ENCODE data around the gene SAP30L.

Gene SAP30L

GRCh38 chr5:154506716-154507080 lies 60.9 kb downstream of the SAP30L start:
- Histone ChIP-seq H3K18ac (ENCODE audit: low read length) (no peak overlapping the region), H4K8ac (ENCODE audit: low read depth, low read length) (no peak overlapping the region), H3K79me1 (ENCODE audit: low read length) (no peaks in the 10 kb centered on the region), H2BK120ac (ENCODE audit: low read depth, low read length) (no peak overlapping the region), H2AK5ac (ENCODE audit: low read length) (peak overlapping the region; percentile 25), H3K4me1 (ENCODE audit: control insufficient read depth, low read depth, low read length) (no peaks in the 10 kb centered on the region), H3K4me3 (ENCODE audit: low read length) (no peak overlapping the region), H4K5ac (ENCODE audit: low read length) (no peak overlapping the region), H3K27ac (ENCODE audit: low read depth, low read length) (no peak overlapping the region), H3K36me3 (ENCODE audit: control insufficient read depth, insufficient read depth, low read length) (no peaks in the 10 kb centered on the region), H3K9ac (ENCODE audit: low read length) (no peak overlapping the region), H3K79me2 (ENCODE audit: control insufficient read depth, insufficient read depth, low read length) (no peaks in the 10 kb centered on the region), H2BK5ac (ENCODE audit: low read length) (no peak overlapping the region), H3K56ac (ENCODE audit: low read length) (peak overlapping the region; percentile 59), H3K27me3 (ENCODE audit: insufficient read depth, low read length, poor library complexity) (no peaks in the 10 kb centered on the region), H3K4ac (ENCODE audit: low read depth, low read length) (no peak overlapping the region), H2BK15ac (replicated peaks; ENCODE audit: low read depth) (no peak overlapping the region), H3K4me2 (ENCODE audit: low read length) (no peak overlapping the region), H3K23ac (ENCODE audit: low read length) (no peak overlapping the region)
- WGBS (ENCODE audit: extremely low coverage, insufficient coverage, low lambda C conversion rate), result no CpG with 5 or more reads among the region's 11 CpGs
- no peak for DNase-seq

GRCh38 chr5:154508114-154508513 lies 62.3 kb downstream of the SAP30L start:
- Histone ChIP-seq H4K8ac (ENCODE audit: low read depth, low read length) (no peak overlapping the region), H3K4me2 (ENCODE audit: low read length) (no peak overlapping the region), H3K4me1 (ENCODE audit: control insufficient read depth, low read depth, low read length) (peaks cover 2% of the 10 kb centered on the region), H4K5ac (ENCODE audit: low read length) (no peak overlapping the region), H2BK120ac (ENCODE audit: low read depth, low read length) (no peak overlapping the region), H3K79me2 (ENCODE audit: control insufficient read depth, insufficient read depth, low read length) (no peaks in the 10 kb centered on the region), H2AK5ac (ENCODE audit: low read length) (peak overlapping the region; percentile 22), H3K4me3 (ENCODE audit: low read length) (no peak overlapping the region), H3K36me3 (ENCODE audit: control insufficient read depth, insufficient read depth, low read length) (no peaks in the 10 kb centered on the region), H3K79me1 (ENCODE audit: low read length) (no peaks in the 10 kb centered on the region), H3K27me3 (ENCODE audit: insufficient read depth, low read length, poor library complexity) (no peaks in the 10 kb centered on the region), H2BK5ac (ENCODE audit: low read length) (no peak overlapping the region), H3K9ac (ENCODE audit: low read length) (no peak overlapping the region), H3K18ac (ENCODE audit: low read length) (no peak overlapping the region), H3K4ac (ENCODE audit: low read depth, low read length) (no peak overlapping the region), H3K56ac (ENCODE audit: low read length) (no peak overlapping the region), H2BK15ac (replicated peaks; ENCODE audit: low read depth) (no peak overlapping the region), H3K27ac (ENCODE audit: low read depth, low read length) (no peak overlapping the region), H3K23ac (ENCODE audit: low read length) (no peak overlapping the region)
- no peak for DNase-seq
- WGBS (ENCODE audit: extremely low coverage, insufficient coverage, low lambda C conversion rate), result no CpG with 5 or more reads among the region's 2 CpGs

DNA sequence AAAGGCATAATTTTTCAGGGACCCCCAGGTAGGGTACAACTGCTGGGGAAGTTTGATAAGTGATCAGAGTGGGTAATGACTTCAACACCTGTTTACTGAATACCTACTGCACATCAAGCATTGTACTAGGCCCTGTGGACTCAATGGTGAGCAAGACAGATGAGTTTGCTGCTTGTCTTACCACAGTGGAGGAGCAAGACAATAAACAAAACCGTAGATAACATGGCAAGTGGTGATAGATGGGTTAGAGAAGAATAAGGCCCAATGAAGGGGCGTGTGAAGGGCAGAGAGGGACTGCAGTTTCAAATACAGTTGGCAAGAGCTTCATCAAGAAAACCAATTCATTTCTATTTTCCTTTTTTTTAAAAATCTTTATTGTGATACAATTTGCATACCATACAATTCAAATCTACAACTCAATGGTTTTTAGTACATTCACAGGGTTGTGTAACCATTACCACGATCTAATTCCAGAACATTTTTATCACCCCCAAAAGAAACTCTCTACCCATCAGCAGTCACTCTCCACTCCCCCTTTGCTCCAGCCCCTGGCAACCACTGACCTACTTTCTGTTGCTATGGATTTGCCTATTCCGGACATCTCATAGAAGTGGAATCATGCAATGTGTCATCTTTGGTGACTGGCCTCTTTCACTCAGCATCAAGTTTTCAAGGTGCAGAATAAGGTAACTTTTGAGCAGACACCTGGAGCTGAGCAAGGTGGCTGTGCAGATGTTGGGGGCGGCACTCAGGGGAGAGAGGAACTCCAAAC lies 64.2 kb downstream of the SAP30L start:
- Histone ChIP-seq H3K23ac (ENCODE audit: low read length) (no peak overlapping the region), H4K5ac (ENCODE audit: low read length) (no peak overlapping the region), H3K56ac (ENCODE audit: low read length) (no peak overlapping the region), H2BK5ac (ENCODE audit: low read length) (no peak overlapping the region), H3K27me3 (ENCODE audit: insufficient read depth, low read length, poor library complexity) (no peaks in the 10 kb centered on the region), H3K18ac (ENCODE audit: low read length) (no peak overlapping the region), H2BK120ac (ENCODE audit: low read depth, low read length) (no peak overlapping the region), H3K4ac (ENCODE audit: low read depth, low read length) (no peak overlapping the region), H3K9ac (ENCODE audit: low read length) (no peak overlapping the region), H3K79me1 (ENCODE audit: low read length) (no peaks in the 10 kb centered on the region), H3K4me3 (ENCODE audit: low read length) (no peak overlapping the region), H2AK5ac (ENCODE audit: low read length) (no peak overlapping the region), H3K27ac (ENCODE audit: low read depth, low read length) (no peak overlapping the region), H3K4me1 (ENCODE audit: control insufficient read depth, low read depth, low read length) (peaks cover 2% of the 10 kb centered on the region), H3K4me2 (ENCODE audit: low read length) (no peak overlapping the region), H4K8ac (ENCODE audit: low read depth, low read length) (no peak overlapping the region), H2BK15ac (replicated peaks; ENCODE audit: low read depth) (no peak overlapping the region), H3K79me2 (ENCODE audit: control insufficient read depth, insufficient read depth, low read length) (no peaks in the 10 kb centered on the region), H3K36me3 (ENCODE audit: control insufficient read depth, insufficient read depth, low read length) (no peaks in the 10 kb centered on the region)
- WGBS (ENCODE audit: extremely low coverage, insufficient coverage, low lambda C conversion rate), result no CpG with 5 or more reads among the region's 5 CpGs
- DNase-seq, result no peak
